A673 (cell line): Measurements from ENCODE around the gene TMEM243. TPM values are rescaled to one million over a fixed set of nuclear protein-coding genes. Genes with fewer than 3 reads are reported as not detected.

ENCODE experiments used
- BruUV-seq: library from RNA; stranded (reverse); fragments of 400-500 nt; replicated peaks from 2 replicates; lab custom pipeline; 2021; lab: Mats Ljungman, UMichigan
- CTCF ChIA-PET: fragments of 300-600 bp; sonication (Branson Sonifier 250); formaldehyde crosslinking; loops from one replicate; lab custom pipeline; 2022; ENCODE audit warnings: antibody characterized with exemption; lab: Charles Lee
- POLR2A ChIA-PET: fragments of 300-600 bp; sonication (Branson Sonifier 250); formaldehyde crosslinking; loops from one replicate; lab custom pipeline; 2022; ENCODE audit warnings: antibody characterized with exemption; ENCODE audit not compliant: low non-redundant PET; lab: Charles Lee
- DNase-seq: peaks from one replicate; pipeline ENCODE4 v3.0.0-alpha.2; 2015; ENCODE audit warnings: low spot score
- H3K27ac ChIP-seq: fragments of 200-600 bp; sonication (generic); 2 replicates; pipeline ENCODE4 v1.5.1; 2016; ENCODE audit warnings: mixed run types, low read depth, mild to moderate bottlenecking, mixed read lengths, antibody characterized with exemption, low read length; ENCODE audit not compliant: poor library complexity, severe bottlenecking
- H3K27me3 ChIP-seq: fragments of 200-600 bp; sonication (generic); replicated peaks from 2 replicates; pipeline ENCODE4 v1.6.1; 2017; ENCODE audit warnings: mixed run types, low read depth, mild to moderate bottlenecking, mixed read lengths, antibody characterized with exemption, low read length; ENCODE audit not compliant: insufficient read depth, poor library complexity
- H3K36me3 ChIP-seq: fragments of 200-600 bp; sonication (generic); 2 replicates; pipeline ENCODE4 v1.6.1; 2016; ENCODE audit warnings: mixed run types, mild to moderate bottlenecking, mixed read lengths, antibody characterized with exemption, low read length; ENCODE audit not compliant: insufficient read depth, poor library complexity, severe bottlenecking
- H3K4me1 ChIP-seq: fragments of 200-600 bp; sonication (generic); 2 replicates; pipeline ENCODE4 v1.6.1; 2017; ENCODE audit warnings: mixed run types, mild to moderate bottlenecking, mixed read lengths, antibody characterized with exemption, low read length; ENCODE audit not compliant: insufficient read depth, poor library complexity, severe bottlenecking
- H3K4me3 ChIP-seq: fragments of 200-600 bp; sonication (generic); 2 replicates; pipeline ENCODE4 v1.5.1; 2016; ENCODE audit warnings: low read depth, mixed run types, mild to moderate bottlenecking, mixed read lengths, low read length; ENCODE audit not compliant: poor library complexity, severe bottlenecking
- H3K9me3 ChIP-seq: fragments of 200-600 bp; sonication (generic); 2 replicates; pipeline ENCODE4 v1.6.1; 2016; ENCODE audit warnings: mixed run types, low read depth, mild to moderate bottlenecking, mixed read lengths, antibody characterized with exemption, low read length; ENCODE audit not compliant: poor library complexity, severe bottlenecking
- EZH2 ChIP-seq: fragments of 200-600 bp; sonication (generic); IDR thresholded peaks from 2 replicates; pipeline ENCODE4 v1.6.1; 2017; ENCODE audit warnings: borderline replicate concordance, low read depth, mild to moderate bottlenecking, mixed read lengths, antibody characterized with exemption, low read length; ENCODE audit not compliant: poor library complexity, severe bottlenecking
- intact Hi-C: fragments of 100-400 bp; cut with micrococcal nuclease; formaldehyde crosslinking; loops from one replicate; pipeline ENCODE4 v1.10.0; 2022; ENCODE audit not compliant: unreplicated experiment
- total RNA-seq: library from RNA; stranded (reverse); gene quantifications from 2 replicates; pipeline ENCODE4 v1.2.3, GENCODE V29; 2021
- TF ChIP-seq, protein P1 (sequence below): fragments of 300-800, 200-600 bp; sonication (generic); conservative IDR thresholded peaks from 2 replicates; pipeline ENCODE4 v1.5.1; 2017; ENCODE audit warnings: low read depth, mild to moderate bottlenecking, antibody characterized with exemption, low read length, moderate library complexity, mixed read lengths

TMEM243 gene
- total RNA-seq, 1 experiment from 2014 or later = 24.5 TPM

DNA sequence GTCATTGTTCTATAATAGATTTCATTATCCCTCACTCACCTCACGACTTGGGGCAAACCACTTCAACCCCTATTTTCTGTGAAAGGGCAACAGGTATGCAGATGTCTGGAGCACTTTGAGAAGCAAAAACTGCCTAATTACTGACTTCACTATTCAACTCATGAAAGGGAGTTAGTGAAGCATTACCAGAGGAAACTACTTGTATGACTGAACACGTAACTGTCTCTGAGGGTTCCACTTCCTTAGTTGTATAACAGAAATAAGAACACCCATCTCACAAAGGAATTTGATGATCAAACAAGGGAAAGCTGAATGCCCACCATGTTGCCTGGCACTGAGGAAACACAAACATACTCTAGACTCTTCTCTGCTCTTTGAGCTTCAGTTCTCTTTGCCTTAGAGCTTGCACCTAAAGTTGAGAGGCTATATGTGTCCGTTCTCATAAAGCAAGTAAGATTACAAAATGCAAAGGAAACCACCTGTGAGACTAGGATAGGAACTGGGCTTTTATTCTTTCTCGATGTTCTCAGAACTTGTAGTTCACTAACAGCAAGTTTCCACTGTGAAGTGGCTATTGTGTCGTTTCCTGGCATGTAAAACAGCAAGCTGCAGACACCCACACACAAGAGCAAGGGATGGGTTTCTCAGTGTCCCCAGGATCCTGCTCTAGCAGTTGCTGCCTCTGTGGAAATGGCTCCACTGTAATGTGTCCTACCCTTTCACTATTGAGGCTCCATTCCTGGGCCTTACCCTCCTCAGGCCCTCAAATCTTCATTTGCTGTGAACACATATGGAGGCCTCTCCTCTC lies 2.6 kb downstream of the TMEM243 start:
- ChIA-PET POLR2A (no interaction called here), CTCF (no interaction called here)
- intact Hi-C loops = no loop called here

DNA sequence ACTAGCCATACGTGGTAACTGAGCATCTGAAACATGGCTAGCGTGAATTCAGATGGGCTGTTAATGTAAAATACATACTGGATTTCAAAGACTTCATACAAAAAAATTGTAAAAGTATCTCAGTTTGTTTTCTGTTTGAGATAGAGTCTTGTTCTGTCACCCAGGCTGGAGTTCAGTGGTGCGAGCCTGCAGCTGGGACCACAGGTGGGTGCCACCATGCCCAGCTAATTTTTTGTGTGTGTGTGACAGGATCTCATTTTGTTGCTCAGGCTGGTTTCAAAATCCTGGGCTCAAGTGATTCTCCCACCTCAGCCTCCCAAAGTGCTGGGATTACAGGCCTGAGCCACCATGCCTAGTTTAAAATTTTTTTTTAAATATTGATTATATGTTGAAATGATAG lies 4.5 kb downstream of the TMEM243 start:
- intact Hi-C loops = no loop called here
- Histone ChIP-seq H3K4me1 (peaks cover 40% of the 10 kb centered on the region), H3K4me3 (no peak overlapping the region), H3K9me3 (no peaks in the 10 kb centered on the region), H3K27me3 (no peaks in the 10 kb centered on the region), H3K36me3 (no peaks in the 10 kb centered on the region), H3K27ac (no peak overlapping the region)
- ChIA-PET POLR2A (no interaction called here), CTCF (no interaction called here)
- TF ChIP-seq EZH2 = no peak
- TF ChIP-seq, protein P1, sequence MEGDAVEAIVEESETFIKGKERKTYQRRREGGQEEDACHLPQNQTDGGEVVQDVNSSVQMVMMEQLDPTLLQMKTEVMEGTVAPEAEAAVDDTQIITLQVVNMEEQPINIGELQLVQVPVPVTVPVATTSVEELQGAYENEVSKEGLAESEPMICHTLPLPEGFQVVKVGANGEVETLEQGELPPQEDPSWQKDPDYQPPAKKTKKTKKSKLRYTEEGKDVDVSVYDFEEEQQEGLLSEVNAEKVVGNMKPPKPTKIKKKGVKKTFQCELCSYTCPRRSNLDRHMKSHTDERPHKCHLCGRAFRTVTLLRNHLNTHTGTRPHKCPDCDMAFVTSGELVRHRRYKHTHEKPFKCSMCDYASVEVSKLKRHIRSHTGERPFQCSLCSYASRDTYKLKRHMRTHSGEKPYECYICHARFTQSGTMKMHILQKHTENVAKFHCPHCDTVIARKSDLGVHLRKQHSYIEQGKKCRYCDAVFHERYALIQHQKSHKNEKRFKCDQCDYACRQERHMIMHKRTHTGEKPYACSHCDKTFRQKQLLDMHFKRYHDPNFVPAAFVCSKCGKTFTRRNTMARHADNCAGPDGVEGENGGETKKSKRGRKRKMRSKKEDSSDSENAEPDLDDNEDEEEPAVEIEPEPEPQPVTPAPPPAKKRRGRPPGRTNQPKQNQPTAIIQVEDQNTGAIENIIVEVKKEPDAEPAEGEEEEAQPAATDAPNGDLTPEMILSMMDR = no peak
- no peak for DNase-seq
- no TSS peak for BruUV-seq

More for the DNA sequence above, 2.6 kb downstream of the TMEM243 start:
- Histone ChIP-seq H3K36me3 (no peaks in the 10 kb centered on the region), H3K27ac (no peak overlapping the region), H3K9me3 (no peaks in the 10 kb centered on the region), H3K4me3 (no peak overlapping the region), H3K4me1 (peaks cover 40% of the 10 kb centered on the region), H3K27me3 (peaks cover 9% of the 10 kb centered on the region)
- DNase-seq = peak; percentile 5
- TF ChIP-seq, protein P1 = no peak
- no peak for TF ChIP-seq EZH2
- BruUV-seq = no TSS peak

DNA sequence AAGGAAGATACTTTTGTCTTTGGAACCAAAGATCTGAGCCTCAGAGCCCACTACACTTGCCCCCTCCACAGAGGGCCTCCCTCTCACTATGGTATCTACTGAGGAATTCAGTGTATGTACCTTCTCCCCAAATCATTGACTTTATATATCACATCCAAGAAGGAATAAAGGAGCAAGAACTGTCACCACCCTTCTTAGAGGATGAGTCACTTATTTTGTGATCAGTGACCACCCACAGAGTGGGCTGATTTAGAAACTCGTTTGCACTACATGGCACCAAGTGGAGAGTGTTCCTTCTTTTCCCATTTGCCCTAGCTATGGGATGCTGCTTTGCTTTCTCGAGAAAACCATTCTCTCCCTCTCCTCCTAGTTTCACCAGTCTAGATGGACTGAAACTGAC lies 5.7 kb downstream of the TMEM243 start:
- Histone ChIP-seq H3K27me3 (no peaks in the 10 kb centered on the region), H3K9me3 (no peaks in the 10 kb centered on the region), H3K27ac (peak overlapping the region; percentile 38), H3K36me3 (peaks cover 2% of the 10 kb centered on the region), H3K4me3 (no peak overlapping the region), H3K4me1 (peaks cover 37% of the 10 kb centered on the region)
- POLR2A ChIA-PET = no interaction called here
- DNase-seq = peak; percentile 78
- intact Hi-C loops = no loop called here
- no TSS peak for BruUV-seq
- CTCF ChIA-PET = no interaction called here
- TF ChIP-seq, protein P1 = no peak
- TF ChIP-seq EZH2 = no peak
